ENCODE results near the gene RUVBL1. TPM values are rescaled to one million over a fixed set of nuclear protein-coding genes. Genes with fewer than 3 reads are reported as not detected.

RUVBL1 gene
- total and polyA plus RNA-seq, 7 experiments from 2014 or later, result 16.8 to 73.7 (median 24.2) TPM

DNA sequence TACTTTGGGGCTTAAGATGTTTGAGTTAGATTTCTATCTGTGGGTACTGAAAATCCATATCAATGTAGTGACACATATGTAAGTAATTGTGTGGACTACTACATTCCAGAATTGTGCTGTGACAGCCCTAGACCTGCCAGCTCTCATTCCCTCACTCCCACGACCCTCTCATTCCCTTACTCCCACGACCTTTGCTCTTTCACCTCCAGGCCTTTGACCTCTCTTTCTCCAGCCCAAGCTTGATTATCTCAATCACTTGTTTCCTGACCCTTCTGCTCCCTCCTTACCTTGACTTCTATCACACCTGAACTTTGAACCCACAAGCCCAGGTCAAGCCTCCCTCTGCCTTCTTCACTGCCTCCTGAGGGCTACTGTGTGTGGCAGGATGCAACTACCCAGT is 3.6 kb upstream of the RUVBL1 start:
- POLR2A ChIA-PET, result no interaction called here
- H3K4me1 Mint-ChIP-seq, result peaks cover 17 to 25% (median 19%) of the 10 kb centered on the region in 7 donors
- Histone ChIP-seq H3K27ac (ENCODE audit: low read depth, low read length) (no peak overlapping the region), H3K4me1 (ENCODE audit: control insufficient read depth in 2 of 2, insufficient read depth in 2 of 2, low read length in 2 of 2) (peaks cover 10 to 12% of the 10 kb centered on the region in 2 donors), H3K4me3 (ENCODE audit: low read length) (no peak overlapping the region), H3K36me3 (ENCODE audit: control insufficient read depth in 2 of 3, insufficient read depth in 3 of 3, low read length in 3 of 3) (peaks cover 0 to 5% (median 0%) of the 10 kb centered on the region in 3 experiments), H3K27me3 (ENCODE audit: control insufficient read depth in 2 of 2, insufficient read depth in 2 of 2, low read length in 2 of 2) (no peaks in the 10 kb centered on the region), H3K9me3 (ENCODE audit: control insufficient read depth in 2 of 3, low read length in 3 of 3) (peaks cover 0 to 2% (median 0%) of the 10 kb centered on the region in 3 experiments)
- peaks cover 4 to 8% (median 6%) of the 10 kb centered on the region in 5 donors for H3K36me3 Mint-ChIP-seq
- intact Hi-C loops (cut with micrococcal nuclease), result loop anchor here in 1 of 2 donors (10.0 kb wide), 1 partner anchor 452 kb away; the partner anchor contains the start of gene ABTB1
- peak overlapping the region in 6 of 9 donors; percentile 39 to 98 (median 86) for H3K27ac Mint-ChIP-seq
- H3K27me3 Mint-ChIP-seq, result peaks cover 0 to 6% (median 0%) of the 10 kb centered on the region in 5 donors
- CTCF ChIA-PET, result interaction anchor here (0.6 kb wide), 1 partner anchor 53 kb away, joined by 3 read pairs; no protein-coding TSS in a partner anchor
- H3K9me3 Mint-ChIP-seq, result peaks cover 0 to 10% (median 0%) of the 10 kb centered on the region in 11 donors
- H3K4me3 Mint-ChIP-seq, result no peak overlapping the region
- ATAC-seq (no peak), DNase-seq (no peak)

DNA sequence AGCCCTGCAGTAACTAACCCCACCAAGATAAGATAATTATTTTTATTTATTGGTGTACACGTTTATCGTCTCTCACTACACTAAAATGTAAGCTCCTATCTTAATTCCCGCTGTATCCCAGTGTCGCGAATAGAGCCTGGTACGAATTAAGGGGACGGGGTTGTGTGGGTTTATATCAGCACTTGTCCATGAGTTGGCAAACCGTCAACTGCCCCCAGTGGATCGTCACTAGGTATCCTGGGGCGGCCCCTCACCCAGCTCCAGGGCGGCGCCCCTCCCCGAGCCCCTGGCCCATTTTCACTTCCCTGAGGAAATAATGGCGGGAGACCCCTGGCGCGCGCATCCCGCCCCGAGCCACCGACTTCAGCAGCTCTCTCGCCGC is 465 bp downstream of the RUVBL1 start:
- H3K4me1 ChIP-seq (ENCODE audit: control insufficient read depth in 2 of 2, insufficient read depth in 2 of 2, low read length in 2 of 2), result peaks cover 13 to 15% of the 10 kb centered on the region in 2 donors
- H3K27me3 ChIP-seq (ENCODE audit: control insufficient read depth in 2 of 2, insufficient read depth in 2 of 2, low read length in 2 of 2), result no peaks in the 10 kb centered on the region
- peaks cover 6 to 20% (median 12%) of the 10 kb centered on the region in 5 donors for H3K36me3 Mint-ChIP-seq
- DNase-seq (peak in 1 of 9 donors; percentile 4), ATAC-seq (no peak)
- H3K36me3 ChIP-seq (ENCODE audit: control insufficient read depth in 2 of 3, insufficient read depth in 3 of 3, low read length in 3 of 3), result peaks cover 0 to 14% (median 0%) of the 10 kb centered on the region in 3 experiments
- POLR2A ChIA-PET, result interaction anchor here (0.6 to 3.6 kb wide), 11 partner anchors 10 to 1770 kb away, joined by 3 to 42 read pairs (median 6); partner anchors contain the start of gene EEFSEC
- peak overlapping the region; percentile 83 for H3K4me3 ChIP-seq (ENCODE audit: low read length)
- H3K9me3 ChIP-seq (ENCODE audit: control insufficient read depth in 2 of 3, low read length in 3 of 3), result no peaks in the 10 kb centered on the region
- H3K27ac ChIP-seq (ENCODE audit: low read depth, low read length), result peak overlapping the region; percentile 84
- H3K27ac Mint-ChIP-seq, result peak overlapping the region; percentile 95 to 99 (median 97)
- CTCF ChIA-PET, result interaction anchor here (0.9 to 1.4 kb wide), 4 partner anchors 25 to 57 kb away, joined by 3 to 7 read pairs (median 4); partner anchors contain the start of gene EEFSEC
- peak overlapping the region; percentile 82 to 100 (median 98) for H3K4me3 Mint-ChIP-seq
- H3K27me3 Mint-ChIP-seq, result no peaks in the 10 kb centered on the region
- H3K9me3 Mint-ChIP-seq, result peaks cover 0 to 5% (median 0%) of the 10 kb centered on the region in 11 donors
- peaks cover 23 to 44% (median 27%) of the 10 kb centered on the region in 7 donors for H3K4me1 Mint-ChIP-seq
- intact Hi-C loops (cut with micrococcal nuclease), result loop anchor here (1.0 to 10.0 kb wide), 11 partner anchors 11 to 1646 kb away; partner anchors contain the start of genes EEFSEC (in 2 of the 2), SEC61A1 (in 2 of the 2), ABTB1 (in 1 of the 2) and IFT122 (in 1 of the 2)

DNA sequence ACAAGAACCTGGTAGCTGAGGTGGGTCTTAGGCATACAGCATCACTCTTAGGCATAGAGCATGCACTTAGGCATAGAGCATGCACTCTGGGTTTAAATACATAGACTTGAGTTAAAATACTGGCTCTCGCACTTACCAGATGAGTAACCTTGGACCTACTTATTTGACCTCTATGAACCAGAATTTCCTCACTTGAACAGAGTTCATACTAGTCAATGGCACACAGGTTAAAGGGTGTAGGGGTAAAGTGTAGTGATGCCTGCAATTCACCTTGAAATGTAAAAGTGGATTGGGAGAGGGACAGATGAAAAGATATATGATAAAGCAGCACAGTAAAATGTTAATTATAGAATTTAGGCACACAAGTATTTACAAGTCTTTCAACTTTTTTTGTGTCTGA is 1.6 kb downstream of the RUVBL1 start:
- POLR2A ChIA-PET, result interaction anchor here (1.1 to 3.6 kb wide), 3 partner anchors 31 to 871 kb away, joined by 3 to 42 read pairs (median 3); partner anchors contain the start of gene EEFSEC
- Mint-ChIP-seq H3K4me1 (peaks cover 23 to 52% (median 37%) of the 10 kb centered on the region in 7 donors), H3K9me3 (peaks cover 0 to 5% (median 0%) of the 10 kb centered on the region in 11 donors), H3K36me3 (peaks cover 6 to 30% (median 23%) of the 10 kb centered on the region in 5 donors), H3K4me3 (peak overlapping the region; percentile 46 to 100 (median 96)), H3K27me3 (no peaks in the 10 kb centered on the region), H3K27ac (peak overlapping the region in 7 of 9 donors; percentile 14 to 98 (median 87))
- DNase-seq (no peak), ATAC-seq (no peak)
- H3K4me3 ChIP-seq (ENCODE audit: low read length), result no peak overlapping the region
- intact Hi-C loops (cut with micrococcal nuclease), result loop anchor here (2.0 to 10.0 kb wide), 6 partner anchors 47 to 1645 kb away; partner anchors contain the start of genes ABTB1 (in 1 of the 2), IFT122 (in 1 of the 2), PLXNA1 (in 1 of the 2) and TPRA1 (in 1 of the 2)
- H3K27ac ChIP-seq (ENCODE audit: low read depth, low read length), result no peak overlapping the region
- CTCF ChIA-PET, result interaction anchor here (0.6 kb wide), 1 partner anchor 848 kb away, joined by 6 read pairs; no protein-coding TSS in a partner anchor
- peaks cover 0 to 22% (median 0%) of the 10 kb centered on the region in 3 experiments for H3K36me3 ChIP-seq (ENCODE audit: control insufficient read depth in 2 of 3, insufficient read depth in 3 of 3, low read length in 3 of 3)
- H3K4me1 ChIP-seq (ENCODE audit: control insufficient read depth in 2 of 2, insufficient read depth in 2 of 2, low read length in 2 of 2), result peaks cover 13 to 15% of the 10 kb centered on the region in 2 donors
- no peaks in the 10 kb centered on the region for H3K9me3 ChIP-seq (ENCODE audit: control insufficient read depth in 2 of 3, low read length in 3 of 3)
- no peaks in the 10 kb centered on the region for H3K27me3 ChIP-seq (ENCODE audit: control insufficient read depth in 2 of 2, insufficient read depth in 2 of 2, low read length in 2 of 2)

DNA sequence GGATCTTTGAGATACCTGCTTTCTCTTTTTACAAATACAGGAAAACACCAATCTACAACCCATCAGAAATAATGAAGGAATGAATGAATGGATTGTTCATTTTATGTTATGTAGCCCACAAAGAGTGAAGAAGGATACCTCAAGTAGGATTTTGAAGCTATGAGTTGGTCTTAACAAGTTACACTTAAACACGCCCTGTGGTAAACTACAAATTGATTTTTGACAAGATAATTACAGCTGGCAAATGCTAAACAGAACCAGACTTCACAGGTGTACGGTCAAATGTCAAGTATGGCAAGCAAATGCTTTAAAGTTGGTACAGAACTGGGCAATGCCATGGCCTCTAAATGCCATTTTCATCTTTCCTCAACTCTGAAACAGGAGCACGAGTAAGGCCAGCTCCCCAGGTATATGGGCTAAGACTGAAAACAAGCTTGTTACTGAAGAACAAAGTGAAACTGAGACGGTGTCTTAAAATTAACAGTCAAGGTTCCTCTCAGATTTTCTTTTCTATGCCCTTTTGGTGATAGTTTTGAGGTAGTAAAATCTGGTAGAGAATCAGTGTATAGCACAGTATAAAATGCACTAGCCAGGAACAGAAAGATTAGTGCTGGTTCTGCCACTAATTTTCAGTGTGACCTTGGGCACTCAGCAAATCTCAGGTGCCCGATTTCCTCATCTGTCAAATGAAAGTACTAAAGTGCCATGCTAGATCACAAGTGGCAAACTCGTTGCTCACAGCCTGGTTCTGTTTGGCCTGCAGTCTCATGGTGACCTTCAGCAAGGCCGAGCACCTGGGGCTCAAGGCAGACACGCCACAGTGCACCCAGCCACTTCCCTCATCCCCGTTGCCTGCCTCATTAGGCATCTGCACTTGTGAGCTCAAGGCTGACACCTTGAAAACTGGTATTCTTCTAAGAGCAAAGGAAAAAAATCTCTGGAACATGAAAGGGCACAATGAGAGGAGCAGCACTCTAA is 9.5 kb downstream of the RUVBL1 start:
- H3K27me3 Mint-ChIP-seq, result no peaks in the 10 kb centered on the region
- H3K27me3 ChIP-seq (ENCODE audit: control insufficient read depth in 2 of 2, insufficient read depth in 2 of 2, low read length in 2 of 2), result no peaks in the 10 kb centered on the region
- CTCF ChIA-PET, result no interaction called here
- H3K27ac ChIP-seq (ENCODE audit: low read depth, low read length), result no peak overlapping the region
- POLR2A ChIA-PET, result interaction anchor here (3.3 kb wide), 1 partner anchor 10 kb away, joined by 14 read pairs; the partner anchor contains the start of gene RUVBL1
- H3K4me1 Mint-ChIP-seq, result peaks cover 19 to 55% (median 47%) of the 10 kb centered on the region in 7 donors
- peak overlapping the region in 5 of 10 donors; percentile 14 to 53 (median 29) for H3K4me3 Mint-ChIP-seq
- H3K36me3 ChIP-seq (ENCODE audit: control insufficient read depth in 2 of 3, insufficient read depth in 3 of 3, low read length in 3 of 3), result peaks cover 0 to 46% (median 0%) of the 10 kb centered on the region in 3 experiments
- H3K27ac Mint-ChIP-seq, result peak overlapping the region in 6 of 9 donors; percentile 17 to 87 (median 34)
- peak; percentile 34 for ATAC-seq
- H3K9me3 ChIP-seq (ENCODE audit: control insufficient read depth in 2 of 3, low read length in 3 of 3), result no peaks in the 10 kb centered on the region
- no peaks in the 10 kb centered on the region for H3K9me3 Mint-ChIP-seq
- peaks cover 19 to 59% (median 45%) of the 10 kb centered on the region in 5 donors for H3K36me3 Mint-ChIP-seq
- intact Hi-C loops (cut with micrococcal nuclease), result no loop called here
- H3K4me1 ChIP-seq (ENCODE audit: control insufficient read depth in 2 of 2, insufficient read depth in 2 of 2, low read length in 2 of 2), result peaks cover 14 to 27% of the 10 kb centered on the region in 2 donors
- H3K4me3 ChIP-seq (ENCODE audit: low read length), result peak overlapping the region; percentile 1
- DNase-seq, result no peak

DNA sequence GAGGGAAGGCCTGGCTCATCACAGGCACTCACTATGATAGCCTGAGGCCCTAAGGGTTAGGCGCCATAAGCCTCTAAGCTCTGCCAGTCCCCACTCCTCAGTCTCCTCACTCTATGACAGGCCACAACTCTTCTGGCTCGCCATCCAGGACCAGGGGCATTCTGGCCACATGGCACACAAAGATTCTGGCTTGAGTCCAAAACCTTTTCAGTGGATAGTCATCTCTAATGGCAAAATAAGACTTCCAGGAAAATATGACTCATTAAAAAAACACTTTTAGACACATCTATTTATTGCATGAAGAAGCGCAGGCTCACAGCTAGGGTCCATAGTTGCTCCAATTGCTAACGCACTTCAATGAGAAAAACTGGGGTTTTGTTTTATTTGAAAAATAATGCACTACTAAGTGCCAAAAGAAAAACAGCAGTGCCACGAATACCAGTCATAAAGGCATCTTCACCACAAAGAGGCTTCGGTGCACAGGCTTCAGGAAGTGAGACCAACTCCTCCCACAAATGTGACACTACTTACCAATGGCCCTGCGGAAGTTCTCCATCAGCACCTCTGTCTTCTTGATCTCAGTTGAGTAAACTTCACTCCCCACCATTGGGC is 11.1 kb downstream of the RUVBL1 start:
- Mint-ChIP-seq H3K36me3 (peaks cover 19 to 46% (median 37%) of the 10 kb centered on the region in 5 donors), H3K4me3 (peak overlapping the region in 7 of 10 donors; percentile 24 to 67 (median 55)), H3K4me1 (peaks cover 19 to 46% (median 40%) of the 10 kb centered on the region in 7 donors), H3K9me3 (no peaks in the 10 kb centered on the region), H3K27ac (peak overlapping the region; percentile 52 to 95 (median 83)), H3K27me3 (no peaks in the 10 kb centered on the region)
- ATAC-seq (peak; percentile 85), DNase-seq (peak in 7 of 9 donors; percentile 19 to 52 (median 31))
- POLR2A ChIA-PET, result interaction anchor here (3.3 kb wide), 1 partner anchor 11 kb away, joined by 14 read pairs; the partner anchor contains the start of gene RUVBL1
- Histone ChIP-seq H3K4me3 (ENCODE audit: low read length) (no peak overlapping the region), H3K9me3 (ENCODE audit: control insufficient read depth in 2 of 3, low read length in 3 of 3) (no peaks in the 10 kb centered on the region), H3K4me1 (ENCODE audit: control insufficient read depth in 2 of 2, insufficient read depth in 2 of 2, low read length in 2 of 2) (peaks cover 14 to 27% of the 10 kb centered on the region in 2 donors), H3K36me3 (ENCODE audit: control insufficient read depth in 2 of 3, insufficient read depth in 3 of 3, low read length in 3 of 3) (peaks cover 0 to 45% (median 0%) of the 10 kb centered on the region in 3 experiments), H3K27me3 (ENCODE audit: control insufficient read depth in 2 of 2, insufficient read depth in 2 of 2, low read length in 2 of 2) (no peaks in the 10 kb centered on the region), H3K27ac (ENCODE audit: low read depth, low read length) (peak overlapping the region; percentile 56)
- CTCF ChIA-PET, result interaction anchor here (0.9 to 1.6 kb wide), 2 partner anchors 17 to 210 kb away, joined by 4 to 5 read pairs; no protein-coding TSS in a partner anchor
- intact Hi-C loops (cut with micrococcal nuclease), result loop anchor here (1.0 kb wide), 1 partner anchor 11 kb away; the partner anchor contains the start of gene RUVBL1 (in 2 of the 2)

All from naive thymus-derived CD4-positive, alpha-beta T cell (primary cell).